GM23248 (cell line): Measurements from ENCODE around the gene SLC24A4. TPM values are rescaled to one million over a fixed set of nuclear protein-coding genes. Genes with fewer than 3 reads are reported as not detected.

ENCODE experiments used
- DNase-seq: peaks from one replicate; pipeline ENCODE4 v3.0.0-alpha.2; 2015
- H2AFZ ChIP-seq: fragments of 200-600 bp; sonication (generic); 2 replicates; pipeline ENCODE4 v1.6.1; 2016; ENCODE audit warnings: antibody characterized with exemption
- H3F3A ChIP-seq: fragments of 200-600 bp; sonication (generic); 2 replicates; pipeline ENCODE4 v1.6.1; 2016; ENCODE audit warnings: mild to moderate bottlenecking, antibody characterized with exemption, mixed run types; ENCODE audit not compliant: insufficient read depth
- H3K27ac ChIP-seq: fragments of 200-600 bp; sonication (generic); 2 replicates; pipeline ENCODE4 v1.5.1; 2016; ENCODE audit warnings: mild to moderate bottlenecking
- H3K27me3 ChIP-seq: fragments of 200-600 bp; sonication (generic); replicated peaks from 2 replicates; pipeline ENCODE4 v1.6.1; 2016; ENCODE audit warnings: mild to moderate bottlenecking; ENCODE audit not compliant: insufficient read depth
- H3K36me3 ChIP-seq: fragments of 200-600 bp; sonication (generic); 2 replicates; pipeline ENCODE4 v1.6.1; 2016; ENCODE audit warnings: low read depth, mild to moderate bottlenecking
- H3K4me1 ChIP-seq: fragments of 200-600 bp; sonication (generic); 2 replicates; pipeline ENCODE4 v1.6.1; 2016; ENCODE audit warnings: mild to moderate bottlenecking; ENCODE audit not compliant: insufficient read depth
- H3K4me2 ChIP-seq: fragments of 200-600 bp; sonication (generic); one replicate; pipeline ENCODE4 v1.6.1; 2016; ENCODE audit warnings: mild to moderate bottlenecking; ENCODE audit not compliant: unreplicated experiment
- H3K4me3 ChIP-seq: fragments of 200-600 bp; sonication (generic); 2 replicates; pipeline ENCODE4 v1.5.1; 2016; ENCODE audit warnings: mild to moderate bottlenecking
- H3K79me2 ChIP-seq: fragments of 200-600 bp; sonication (generic); 2 replicates; pipeline ENCODE4 v1.6.1; 2016; ENCODE audit warnings: mild to moderate bottlenecking; ENCODE audit not compliant: insufficient read depth
- H3K9ac ChIP-seq: fragments of 200-600 bp; sonication (generic); 2 replicates; pipeline ENCODE4 v1.6.1; 2016; ENCODE audit warnings: mild to moderate bottlenecking
- H3K9me2 ChIP-seq: fragments of 200-600 bp; sonication (generic); 2 replicates; pipeline ENCODE4 v1.6.1; 2016; ENCODE audit warnings: mixed run types, mild to moderate bottlenecking, moderate library complexity; ENCODE audit not compliant: insufficient read depth
- H3K9me3 ChIP-seq: fragments of 200-600 bp; sonication (generic); one replicate; pipeline ENCODE4 v1.6.1; 2017; ENCODE audit warnings: low read depth
- H4K20me1 ChIP-seq: fragments of 200-600 bp; sonication (generic); 2 replicates; pipeline ENCODE4 v1.6.0; 2016; ENCODE audit not compliant: insufficient read depth
- EZH2 ChIP-seq: fragments of 200-600 bp; sonication (generic); IDR thresholded peaks from 2 replicates; pipeline ENCODE4 v1.6.1; 2018; ENCODE audit warnings: antibody characterized with exemption, mild to moderate bottlenecking; ENCODE audit not compliant: insufficient read depth, poor library complexity, severe bottlenecking
- EZH2phosphoT487 ChIP-seq: fragments of 200-600 bp; sonication (generic); IDR thresholded peaks from 2 replicates; pipeline ENCODE4 v1.6.1; 2018; ENCODE audit warnings: antibody characterized with exemption, moderate library complexity, mild to moderate bottlenecking, low read depth; ENCODE audit not compliant: insufficient read depth
- WGBS, 2 experiments: methylation state at CpG; one replicate each; pipeline ENCODE4 v1.1.6; 2015 to 2017; ENCODE audit warnings: low lambda C conversion rate in 2 of 2, low coverage in 1 of 2; ENCODE audit errors: missing lambda C conversion rate in 2 of 2; 5-methylcytosine and 5-hydroxymethylcytosine counted together
- in situ Hi-C: fragments of 300-500 bp; cut with MboI; formaldehyde crosslinking; loops from 2 replicates; pipeline ENCODE4 v1.15.0; 2020
- polyA plus RNA-seq: library from polyadenylated mRNA; unstranded; fragments of >200 nt; fragmentation: Nextera tagmentation; extraction: Ambion mirVana; gene quantifications from 2 replicates; pipeline ENCODE4 v1.2.1, GENCODE V29; 2016
- total RNA-seq: library from RNA; depleted of rRNA; stranded (reverse); fragments of >200 nt; shearing (Covaris generic); gene quantifications from 2 replicates; pipeline ENCODE4 v1.2.3, GENCODE V29; 2014

SLC24A4 gene
- total and polyA plus RNA-seq, 2 experiments from 2014 or later, result not detected

- Histone ChIP-seq H3K9ac (no peak overlapping the region), H3K9me3 (no peaks in the 10 kb centered on the region), H3K27ac (no peak overlapping the region), H3K27me3 (no peaks in the 10 kb centered on the region), H3K4me2 (no peak overlapping the region), H3K36me3 (no peaks in the 10 kb centered on the region), H3K9me2 (no peaks in the 10 kb centered on the region), H3K79me2 (no peaks in the 10 kb centered on the region), H3K4me3 (no peak overlapping the region), H4K20me1 (no peaks in the 10 kb centered on the region), H2AFZ (no peak overlapping the region), H3K4me1 (no peaks in the 10 kb centered on the region), H3F3A (no peaks in the 10 kb centered on the region)
- 89% methylated on average over 9 of the region's 9 CpGs for WGBS, 2 experiments
- in situ Hi-C loops, result no loop called here
- DNase-seq, result no peak
- TF ChIP-seq EZH2 (no peak), EZH2phosphoT487 (no peak)
Measured at GRCh38 chr14:92415969-92416368, 93.0 kb downstream of the SLC24A4 start.

- WGBS, 2 experiments, result 54 to 56% methylated on average over 2 of the region's 2 CpGs
- Histone ChIP-seq H3K4me3 (no peak overlapping the region), H3K9me2 (no peaks in the 10 kb centered on the region), H4K20me1 (no peaks in the 10 kb centered on the region), H2AFZ (no peak overlapping the region), H3K9me3 (no peaks in the 10 kb centered on the region), H3F3A (no peaks in the 10 kb centered on the region), H3K9ac (no peak overlapping the region), H3K4me2 (no peak overlapping the region), H3K4me1 (no peaks in the 10 kb centered on the region), H3K36me3 (no peaks in the 10 kb centered on the region), H3K79me2 (no peaks in the 10 kb centered on the region), H3K27me3 (no peaks in the 10 kb centered on the region), H3K27ac (no peak overlapping the region)
- in situ Hi-C loops, result no loop called here
- TF ChIP-seq EZH2, result no peak
- no peak for TF ChIP-seq EZH2phosphoT487
- DNase-seq, result no peak
Measured at GRCh38 chr14:92416544-92416943, 93.6 kb downstream of the SLC24A4 start.

- H3K36me3 ChIP-seq, result no peaks in the 10 kb centered on the region
- H3K9me3 ChIP-seq, result no peaks in the 10 kb centered on the region
- DNase-seq, result no peak
- no peak overlapping the region for H3K4me3 ChIP-seq
- no peaks in the 10 kb centered on the region for H3K4me1 ChIP-seq
- H3K79me2 ChIP-seq, result no peaks in the 10 kb centered on the region
- in situ Hi-C loops, result no loop called here
- H3K27me3 ChIP-seq, result no peaks in the 10 kb centered on the region
- 76 to 82% methylated on average over 3 of the region's 3 CpGs for WGBS, 2 experiments
- no peak overlapping the region for H3K4me2 ChIP-seq
- TF ChIP-seq EZH2 (no peak), EZH2phosphoT487 (no peak)
- no peaks in the 10 kb centered on the region for H4K20me1 ChIP-seq
- H3K9ac ChIP-seq, result no peak overlapping the region
- no peak overlapping the region for H2AFZ ChIP-seq
- no peaks in the 10 kb centered on the region for H3F3A ChIP-seq
- no peaks in the 10 kb centered on the region for H3K9me2 ChIP-seq
- H3K27ac ChIP-seq, result no peak overlapping the region
Measured at GRCh38 chr14:92417759-92418158, 94.8 kb downstream of the SLC24A4 start.

GRCh38 chr14:92421751-92422150 is 98.8 kb downstream of the SLC24A4 start:
- Histone ChIP-seq H3K27me3 (no peaks in the 10 kb centered on the region), H4K20me1 (no peaks in the 10 kb centered on the region), H3K79me2 (no peaks in the 10 kb centered on the region), H3K9ac (no peak overlapping the region), H3K4me2 (no peak overlapping the region), H3K27ac (no peak overlapping the region), H3K36me3 (no peaks in the 10 kb centered on the region), H3F3A (peaks cover 21% of the 10 kb centered on the region), H3K9me2 (no peaks in the 10 kb centered on the region), H3K9me3 (no peaks in the 10 kb centered on the region), H2AFZ (no peak overlapping the region), H3K4me1 (peaks cover 15% of the 10 kb centered on the region), H3K4me3 (no peak overlapping the region)
- DNase-seq, result no peak
- no peak for TF ChIP-seq EZH2
- no peak for TF ChIP-seq EZH2phosphoT487
- 30 to 35% methylated on average over 6 of the region's 6 CpGs for WGBS, 2 experiments
- in situ Hi-C loops, result no loop called here

- Histone ChIP-seq H3K9ac (no peak overlapping the region), H4K20me1 (no peaks in the 10 kb centered on the region), H3K36me3 (no peaks in the 10 kb centered on the region), H3K27me3 (no peaks in the 10 kb centered on the region), H3K27ac (no peak overlapping the region), H3K4me3 (no peak overlapping the region), H3K79me2 (no peaks in the 10 kb centered on the region), H3K4me2 (no peak overlapping the region), H3F3A (peaks cover 27% of the 10 kb centered on the region), H3K9me2 (no peaks in the 10 kb centered on the region), H3K4me1 (peaks cover 23% of the 10 kb centered on the region), H3K9me3 (no peaks in the 10 kb centered on the region), H2AFZ (no peak overlapping the region)
- peak; percentile 68 for DNase-seq
- in situ Hi-C loops, result no loop called here
- no peak for TF ChIP-seq EZH2
- no peak for TF ChIP-seq EZH2phosphoT487
Measured at GRCh38 chr14:92425101-92425500, 102.1 kb downstream of the SLC24A4 start.
